HG02885 (cell line): ENCODE results near the gene PAK6.
A peak's percentile ranks its signal among the peaks of the same experiment; 100 is the strongest.

Experiments used
- ATAC-seq: cut with Tn5 transposase; IDR thresholded peaks from one replicate; pipeline ENCODE4 v1.9.1; 2021; ENCODE audit warnings: mild to moderate bottlenecking; ENCODE audit not compliant: unreplicated experiment, poor library complexity

PAK6 gene

GRCh38 chr15:40305281-40305680 lies 66.4 kb downstream of the PAK6 start:
- ATAC-seq: no peak

- ATAC-seq: no peak
These were observed 67.5 kb downstream of the PAK6 start for GRCh38 chr15:40306371-40306770.

- ATAC-seq: no peak
These were observed 68.0 kb downstream of the PAK6 start for GRCh38 chr15:40306908-40307307.

GRCh38 chr15:40307421-40308211 lies 68.8 kb downstream of the PAK6 start, which contains the start of gene PLCB2:
Gene PLCB2, minus strand, starts transcription at chr15:40307935. Its CDS starts 263 bp downstream, at chr15:40307672.
- ATAC-seq: peak; percentile 61

- no peak for ATAC-seq
These were observed 70.5 kb downstream of the PAK6 start for GRCh38 chr15:40309344-40309862.

GRCh38 chr15:40310001-40310959 lies 71.4 kb downstream of the PAK6 start:
- ATAC-seq: no peak

- ATAC-seq: no peak
These were observed 72.1 kb downstream of the PAK6 start for GRCh38 chr15:40310993-40311392.

GRCh38 chr15:40312370-40313158 lies 73.7 kb downstream of the PAK6 start:
- ATAC-seq: no peak

- no peak for ATAC-seq
These were observed 74.9 kb downstream of the PAK6 start for GRCh38 chr15:40313531-40314398.

GRCh38 chr15:40314723-40315276 lies 75.9 kb downstream of the PAK6 start:
- ATAC-seq: no peak

GRCh38 chr15:40316931-40317330 lies 78.1 kb downstream of the PAK6 start:
- no peak for ATAC-seq

- no peak for ATAC-seq
These were observed 78.7 kb downstream of the PAK6 start for GRCh38 chr15:40317580-40317979.

- ATAC-seq: no peak
These were observed 81.5 kb downstream of the PAK6 start for GRCh38 chr15:40320409-40320808.

- ATAC-seq: peak; percentile 20
These were observed 82.1 kb downstream of the PAK6 start for GRCh38 chr15:40320931-40321371.

- ATAC-seq: no peak
These were observed 83.8 kb downstream of the PAK6 start for GRCh38 chr15:40322531-40323238.

GRCh38 chr15:40323239-40323952 lies 84.5 kb downstream of the PAK6 start, which contains the start of gene INAFM2:
Gene INAFM2, plus strand, starts transcription at chr15:40323692. Its CDS starts 364 bp downstream, at chr15:40324056.
- ATAC-seq: peak; percentile 92
